ENCODE measurements around the gene C1QL2. TPM values are rescaled to one million over a fixed set of nuclear protein-coding genes. Genes with fewer than 3 reads are reported as not detected.

Gene C1QL2
- total RNA-seq, 1 experiment from 2014 or later = 0.81 TPM

DNA sequence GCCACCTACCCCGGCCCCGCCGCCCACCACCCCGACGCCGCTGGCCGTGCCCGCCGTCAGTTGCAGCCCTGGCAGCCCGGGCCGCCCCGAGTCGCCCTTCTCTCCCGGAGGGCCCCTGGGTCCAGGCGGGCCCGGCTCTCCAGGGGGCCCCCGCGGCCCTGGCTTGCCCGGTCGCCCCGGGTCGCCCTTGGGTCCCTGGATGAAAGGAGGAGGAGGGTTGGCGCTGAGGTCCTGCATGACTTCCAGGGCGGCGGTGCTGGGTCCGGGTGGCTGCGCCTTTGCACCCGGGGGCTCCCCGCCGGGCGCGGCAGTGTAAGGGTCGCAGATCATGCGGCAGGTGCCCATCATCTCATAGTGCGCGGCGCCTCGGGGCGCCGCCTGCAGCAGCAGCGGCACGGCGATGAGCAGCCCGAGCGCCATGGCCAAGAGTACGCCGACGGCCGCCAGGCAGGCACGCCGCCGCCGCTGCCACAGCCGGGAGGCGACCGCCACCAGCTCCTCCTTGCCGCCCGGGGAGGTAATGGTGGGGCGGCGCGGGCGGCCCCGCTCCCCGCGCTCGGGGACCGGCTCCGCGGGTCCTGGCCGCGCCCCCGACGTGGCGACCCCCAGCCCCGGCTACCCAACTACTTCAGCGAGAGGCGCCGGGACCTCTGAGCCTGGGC lies 570 bp downstream of the C1QL2 start:
- H3K4me3 Mint-ChIP-seq = peak overlapping the region in 1 of 2 experiments; percentile 78; a peak in 2 of 5 replicates
- H3K36me3 Mint-ChIP-seq (ENCODE audit: insufficient read depth in 1 of 3, low read depth in 3 of 3) = peaks cover 0 to 1% (median 0%) of the 10 kb centered on the region in 3 experiments; a peak in 2 of 7 replicates
- Histone ChIP-seq H3K9ac (ENCODE audit: extremely low read depth, insufficient read length, low read length) (no peak overlapping the region), H4K8ac (replicated peaks; ENCODE audit: insufficient read length, low read depth, low read length) (no peak overlapping the region), H3K4ac (ENCODE audit: low read depth, low read length) (no peak overlapping the region), H3K23me2 (ENCODE audit: insufficient read length, low read depth, low read length, poor library complexity, severe bottlenecking) (peaks cover 25% of the 10 kb centered on the region), H2BK5ac (ENCODE audit: insufficient read length, low read length) (no peak overlapping the region), H3K9me3 (ENCODE audit: control insufficient read depth, low read depth, low read length) (no peaks in the 10 kb centered on the region), H2BK15ac (ENCODE audit: low read depth, low read length) (no peak overlapping the region), H3K79me2 (ENCODE audit: insufficient read depth, low read length) (no peaks in the 10 kb centered on the region), H3K56ac (ENCODE audit: insufficient read length, low read depth, low read length) (no peak overlapping the region), H3K27me3 (ENCODE audit: insufficient read depth, low read length) (peaks cover 21% of the 10 kb centered on the region; the same call in 1 of the 2 replicates), H3K23ac (ENCODE audit: insufficient read length, low read depth, low read length) (no peak overlapping the region), H3T11ph (ENCODE audit: low read length) (no peak overlapping the region), H4K91ac (ENCODE audit: insufficient read length, low read depth, low read length) (no peak overlapping the region), H2BK120ac (ENCODE audit: low read depth, low read length, poor library complexity, severe bottlenecking) (no peak overlapping the region), H3K14ac (ENCODE audit: insufficient read depth, low read length) (no peak overlapping the region), H2BK20ac (ENCODE audit: low read depth, low read length, poor library complexity, severe bottlenecking) (no peak overlapping the region), H3K4me2 (ENCODE audit: insufficient read depth, insufficient read length, low read length) (peak overlapping the region; percentile 37), H2BK12ac (ENCODE audit: insufficient read length, low read depth, low read length) (no peak overlapping the region), H3K4me1 (ENCODE audit: insufficient read depth, low read length) (peaks cover 5% of the 10 kb centered on the region; the same call in 1 of the 2 replicates), H2AFZ (ENCODE audit: low read length) (no peak overlapping the region), H4K5ac (ENCODE audit: insufficient read length, low read depth, low read length) (no peak overlapping the region), H2AK5ac (ENCODE audit: insufficient read length, low read length) (no peak overlapping the region), H3K18ac (ENCODE audit: insufficient read length, low read depth, low read length) (no peak overlapping the region), H3K27ac (ENCODE audit: insufficient read length, low read depth, low read length) (no peak overlapping the region), H4K20me1 (ENCODE audit: control insufficient read depth, insufficient read depth, insufficient read length) (no peaks in the 10 kb centered on the region), H3K79me1 (ENCODE audit: insufficient read depth, low read depth, low read length, poor library complexity, severe bottlenecking) (no peaks in the 10 kb centered on the region)
- H3K27me3 Mint-ChIP-seq (ENCODE audit: low read depth) = peaks cover 56% of the 10 kb centered on the region
- DNase-seq = no peak
- TF ChIP-seq, protein P1, sequence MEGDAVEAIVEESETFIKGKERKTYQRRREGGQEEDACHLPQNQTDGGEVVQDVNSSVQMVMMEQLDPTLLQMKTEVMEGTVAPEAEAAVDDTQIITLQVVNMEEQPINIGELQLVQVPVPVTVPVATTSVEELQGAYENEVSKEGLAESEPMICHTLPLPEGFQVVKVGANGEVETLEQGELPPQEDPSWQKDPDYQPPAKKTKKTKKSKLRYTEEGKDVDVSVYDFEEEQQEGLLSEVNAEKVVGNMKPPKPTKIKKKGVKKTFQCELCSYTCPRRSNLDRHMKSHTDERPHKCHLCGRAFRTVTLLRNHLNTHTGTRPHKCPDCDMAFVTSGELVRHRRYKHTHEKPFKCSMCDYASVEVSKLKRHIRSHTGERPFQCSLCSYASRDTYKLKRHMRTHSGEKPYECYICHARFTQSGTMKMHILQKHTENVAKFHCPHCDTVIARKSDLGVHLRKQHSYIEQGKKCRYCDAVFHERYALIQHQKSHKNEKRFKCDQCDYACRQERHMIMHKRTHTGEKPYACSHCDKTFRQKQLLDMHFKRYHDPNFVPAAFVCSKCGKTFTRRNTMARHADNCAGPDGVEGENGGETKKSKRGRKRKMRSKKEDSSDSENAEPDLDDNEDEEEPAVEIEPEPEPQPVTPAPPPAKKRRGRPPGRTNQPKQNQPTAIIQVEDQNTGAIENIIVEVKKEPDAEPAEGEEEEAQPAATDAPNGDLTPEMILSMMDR (conservative IDR thresholded peaks at IDR 0.05) = no peak
- peaks cover 40 to 46% of the 10 kb centered on the region in 2 experiments for H3K4me1 Mint-ChIP-seq
- peaks cover 0 to 2% of the 10 kb centered on the region in 2 experiments; a peak in 1 of 5 replicates for H3K9me3 Mint-ChIP-seq
- WGBS (ENCODE audit: extremely low coverage, insufficient read length, low lambda C conversion rate) = no CpG with 5 or more reads among the region's 78 CpGs
- H3K27ac Mint-ChIP-seq = no peak overlapping the region
